ENCODE measurements around the gene DHX58. TPM values are rescaled to one million over a fixed set of nuclear protein-coding genes. Genes with fewer than 3 reads are reported as not detected.
A peak's percentile ranks its signal among the peaks of the same experiment; 100 is the strongest.

The DHX58 gene
- total and polyA plus RNA-seq, 4 donors: 4.0 to 21.9 (median 12.2) TPM

DNA sequence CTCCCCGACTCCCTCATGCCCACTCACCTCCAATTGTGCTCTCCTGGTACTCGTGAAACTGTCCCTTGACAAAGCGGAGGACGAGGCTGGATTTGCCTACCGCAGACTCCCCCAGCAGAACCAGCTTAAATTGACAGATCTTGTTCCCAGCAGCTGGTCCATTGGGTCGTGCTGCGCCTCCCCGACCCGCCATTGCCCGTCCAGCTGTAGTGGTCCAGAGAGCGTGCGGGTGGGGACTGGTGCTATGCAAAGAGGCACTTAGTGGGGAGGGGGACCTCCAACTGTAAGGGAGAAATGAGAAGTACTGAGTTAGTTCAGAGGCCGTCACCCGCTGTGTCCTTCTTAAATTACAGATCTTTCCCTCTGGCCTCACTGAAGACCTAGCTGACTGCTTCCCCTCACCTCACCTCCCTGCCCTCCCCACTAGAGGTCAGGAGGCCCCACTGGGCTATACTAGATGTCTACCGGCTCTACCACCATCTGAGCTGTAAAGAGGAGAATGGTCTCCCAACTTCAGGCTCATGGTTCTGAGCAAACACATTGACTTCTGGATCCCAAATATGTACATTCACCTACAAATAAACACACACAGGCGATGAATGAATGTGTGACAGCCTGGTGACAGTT is 17.9 kb upstream of the DHX58 start (continued):
- TF ChIP-seq, protein P1, sequence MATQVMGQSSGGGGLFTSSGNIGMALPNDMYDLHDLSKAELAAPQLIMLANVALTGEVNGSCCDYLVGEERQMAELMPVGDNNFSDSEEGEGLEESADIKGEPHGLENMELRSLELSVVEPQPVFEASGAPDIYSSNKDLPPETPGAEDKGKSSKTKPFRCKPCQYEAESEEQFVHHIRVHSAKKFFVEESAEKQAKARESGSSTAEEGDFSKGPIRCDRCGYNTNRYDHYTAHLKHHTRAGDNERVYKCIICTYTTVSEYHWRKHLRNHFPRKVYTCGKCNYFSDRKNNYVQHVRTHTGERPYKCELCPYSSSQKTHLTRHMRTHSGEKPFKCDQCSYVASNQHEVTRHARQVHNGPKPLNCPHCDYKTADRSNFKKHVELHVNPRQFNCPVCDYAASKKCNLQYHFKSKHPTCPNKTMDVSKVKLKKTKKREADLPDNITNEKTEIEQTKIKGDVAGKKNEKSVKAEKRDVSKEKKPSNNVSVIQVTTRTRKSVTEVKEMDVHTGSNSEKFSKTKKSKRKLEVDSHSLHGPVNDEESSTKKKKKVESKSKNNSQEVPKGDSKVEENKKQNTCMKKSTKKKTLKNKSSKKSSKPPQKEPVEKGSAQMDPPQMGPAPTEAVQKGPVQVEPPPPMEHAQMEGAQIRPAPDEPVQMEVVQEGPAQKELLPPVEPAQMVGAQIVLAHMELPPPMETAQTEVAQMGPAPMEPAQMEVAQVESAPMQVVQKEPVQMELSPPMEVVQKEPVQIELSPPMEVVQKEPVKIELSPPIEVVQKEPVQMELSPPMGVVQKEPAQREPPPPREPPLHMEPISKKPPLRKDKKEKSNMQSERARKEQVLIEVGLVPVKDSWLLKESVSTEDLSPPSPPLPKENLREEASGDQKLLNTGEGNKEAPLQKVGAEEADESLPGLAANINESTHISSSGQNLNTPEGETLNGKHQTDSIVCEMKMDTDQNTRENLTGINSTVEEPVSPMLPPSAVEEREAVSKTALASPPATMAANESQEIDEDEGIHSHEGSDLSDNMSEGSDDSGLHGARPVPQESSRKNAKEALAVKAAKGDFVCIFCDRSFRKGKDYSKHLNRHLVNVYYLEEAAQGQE (IDR thresholded peaks at IDR 0.05): no peak
- TF ChIP-seq SP1 (IDR thresholded peaks at IDR 0.05) (no peak), HNF4G (IDR thresholded peaks at IDR 0.05) (no peak)

DNA sequence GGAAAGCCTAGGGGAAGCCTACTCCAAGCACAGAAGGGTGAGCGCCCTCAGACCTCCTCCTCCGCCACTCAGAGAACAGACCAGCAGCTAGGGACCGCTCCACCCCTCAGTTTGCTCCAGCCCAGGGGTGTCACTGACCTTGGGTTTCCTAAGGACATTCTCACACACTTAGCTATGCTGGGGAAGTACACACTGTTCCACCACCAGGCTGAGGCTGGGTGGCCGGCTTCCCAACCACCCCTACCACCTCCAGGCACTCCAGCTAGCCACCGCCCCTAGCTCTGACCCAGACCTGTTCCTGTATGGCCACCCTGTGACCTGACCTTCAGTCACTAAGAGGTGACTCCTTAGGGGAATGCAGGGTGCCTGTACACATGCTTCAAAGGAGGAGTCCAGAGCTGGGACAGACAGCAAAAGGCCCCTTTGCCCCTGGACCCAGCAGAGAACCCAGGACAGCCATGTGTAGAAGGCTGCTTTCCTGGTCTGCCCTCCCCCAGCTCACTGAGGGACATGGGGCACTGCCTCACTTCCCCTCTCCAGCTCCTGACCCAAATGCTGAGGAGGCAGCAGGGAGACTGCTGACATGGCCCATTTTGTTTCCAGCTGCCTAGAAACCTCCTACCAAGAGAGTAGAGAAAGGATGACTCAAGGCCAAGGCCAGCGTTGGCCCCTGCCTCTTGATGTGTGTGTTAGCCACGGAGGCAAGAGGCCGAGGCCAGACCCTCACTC is 16.8 kb upstream of the DHX58 start:
- no peak for DNase-seq (ENCODE audit: low spot score)
- 80% methylated on average over 8 of the region's 8 CpGs for WGBS
- peaks cover 0 to 12% (median 7%) of the 10 kb centered on the region in 4 donors for H3K4me1 ChIP-seq (ENCODE audit: control insufficient read depth in 4 of 4, insufficient read depth in 4 of 4, low read length in 3 of 4)
- H3K9ac ChIP-seq (ENCODE audit: low read depth in 1 of 2, low read length in 2 of 2): no peak overlapping the region
- H3K27me3 ChIP-seq (ENCODE audit: control insufficient read depth in 4 of 4, insufficient read depth in 4 of 4, low read length in 3 of 4): no peaks in the 10 kb centered on the region
- TF ChIP-seq RAD21 (IDR thresholded peaks at IDR 0.05) (peak in 1 of 2 donors; percentile 43), NR2F2 (IDR thresholded peaks at IDR 0.05) (peak; percentile 99), SP1 (IDR thresholded peaks at IDR 0.05) (peak; percentile 89), RXRA (IDR thresholded peaks at IDR 0.05) (peak; percentile 77 to 91), HNF4A (conservative IDR thresholded peaks at IDR 0.05) (no peak), YY1 (IDR thresholded peaks at IDR 0.05) (no peak)
- TF ChIP-seq, protein P1 (IDR thresholded peaks at IDR 0.05): no peak
- TF ChIP-seq, protein P2, sequence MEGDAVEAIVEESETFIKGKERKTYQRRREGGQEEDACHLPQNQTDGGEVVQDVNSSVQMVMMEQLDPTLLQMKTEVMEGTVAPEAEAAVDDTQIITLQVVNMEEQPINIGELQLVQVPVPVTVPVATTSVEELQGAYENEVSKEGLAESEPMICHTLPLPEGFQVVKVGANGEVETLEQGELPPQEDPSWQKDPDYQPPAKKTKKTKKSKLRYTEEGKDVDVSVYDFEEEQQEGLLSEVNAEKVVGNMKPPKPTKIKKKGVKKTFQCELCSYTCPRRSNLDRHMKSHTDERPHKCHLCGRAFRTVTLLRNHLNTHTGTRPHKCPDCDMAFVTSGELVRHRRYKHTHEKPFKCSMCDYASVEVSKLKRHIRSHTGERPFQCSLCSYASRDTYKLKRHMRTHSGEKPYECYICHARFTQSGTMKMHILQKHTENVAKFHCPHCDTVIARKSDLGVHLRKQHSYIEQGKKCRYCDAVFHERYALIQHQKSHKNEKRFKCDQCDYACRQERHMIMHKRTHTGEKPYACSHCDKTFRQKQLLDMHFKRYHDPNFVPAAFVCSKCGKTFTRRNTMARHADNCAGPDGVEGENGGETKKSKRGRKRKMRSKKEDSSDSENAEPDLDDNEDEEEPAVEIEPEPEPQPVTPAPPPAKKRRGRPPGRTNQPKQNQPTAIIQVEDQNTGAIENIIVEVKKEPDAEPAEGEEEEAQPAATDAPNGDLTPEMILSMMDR (IDR thresholded peaks at IDR 0.05; ENCODE audit: low read depth, low read length, missing input control): no peak
- no peaks in the 10 kb centered on the region for H3K9me3 ChIP-seq (ENCODE audit: control insufficient read depth in 4 of 4, low read length in 3 of 4)
- H3K27ac ChIP-seq (ENCODE audit: low read depth in 1 of 2, low read length in 2 of 2): peak overlapping the region; percentile 50 to 64
- no peak overlapping the region for H3K4me3 ChIP-seq (ENCODE audit: low read depth in 1 of 3, low read length in 3 of 3)
- peaks cover 14 to 46% (median 40%) of the 10 kb centered on the region in 4 donors for H3K36me3 ChIP-seq (ENCODE audit: control insufficient read depth in 4 of 4, insufficient read depth in 3 of 4, low read depth in 1 of 4, low read length in 3 of 4)
